ENCODE results near the gene TMIGD1. TPM values are rescaled to one million over a fixed set of nuclear protein-coding genes. Genes with fewer than 3 reads are reported as not detected.

TMIGD1 gene
- total RNA-seq, 1 donor from 2014 or later, result not detected

DNA sequence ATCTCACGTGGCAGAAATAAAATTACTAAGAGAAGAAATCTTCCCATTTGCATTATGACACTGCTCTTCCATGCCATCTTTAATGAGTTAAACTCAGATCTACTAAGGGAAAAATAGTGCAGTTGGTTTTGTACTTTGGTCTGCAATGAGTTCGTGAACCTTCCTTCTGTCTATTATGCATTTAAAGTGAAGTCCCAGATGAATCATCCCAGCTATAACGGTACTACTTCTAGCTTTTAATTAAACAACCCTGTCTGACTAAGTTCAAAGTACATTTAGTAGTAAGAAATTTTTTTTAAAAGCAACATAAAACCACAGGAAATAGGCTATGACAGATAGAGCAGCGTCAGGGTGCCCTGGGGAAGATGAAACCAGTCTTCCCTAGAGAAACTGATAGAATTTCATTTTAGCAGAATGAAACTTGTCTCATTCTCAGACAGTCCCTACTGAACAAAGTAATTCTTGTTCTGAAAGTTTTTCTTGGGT is 1.8 kb downstream of the TMIGD1 start:
- DNase-seq (ENCODE audit: low spot score), result no peak
- peak; percentile 39 for ATAC-seq

DNA sequence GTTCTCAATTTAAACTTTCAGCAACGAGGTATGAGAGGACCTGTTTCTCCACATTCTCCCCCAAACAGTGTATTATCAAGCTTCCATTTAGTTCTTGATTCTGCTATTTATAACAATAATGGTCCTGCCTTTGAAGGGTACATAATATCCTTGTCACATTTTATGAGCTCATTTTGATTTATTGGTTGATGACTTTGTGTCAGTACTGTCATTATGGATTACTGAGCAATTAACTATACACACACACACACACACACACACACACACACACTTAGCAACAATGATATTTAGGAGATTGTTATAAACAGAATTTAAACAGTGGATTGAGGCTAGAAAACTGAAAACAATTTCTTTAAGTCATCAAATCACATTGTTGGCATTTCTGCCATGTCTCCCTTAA is 7.0 kb downstream of the TMIGD1 start:
- no peak for DNase-seq (ENCODE audit: low spot score)
- ATAC-seq, result no peak

DNA sequence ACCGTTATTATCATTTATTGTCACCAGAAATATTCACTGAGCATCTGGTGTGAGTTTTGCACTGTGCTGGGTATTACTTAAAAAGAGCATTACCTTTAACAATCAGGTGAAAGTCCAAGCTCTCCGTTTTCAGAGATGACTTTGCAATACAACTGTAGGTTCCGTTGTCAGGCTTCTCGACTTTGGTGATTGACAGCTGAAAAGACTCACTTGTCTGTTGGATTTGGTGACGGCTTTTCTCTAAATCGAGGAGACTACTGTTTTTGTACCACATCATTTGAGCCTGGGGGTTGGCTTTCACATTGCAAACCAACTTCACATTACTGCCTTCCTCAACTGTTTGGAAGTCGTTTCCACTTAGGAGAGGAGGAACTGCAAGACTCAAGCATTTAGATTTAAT is 9.1 kb downstream of the TMIGD1 start:
- ATAC-seq (no peak), DNase-seq (ENCODE audit: low spot score) (no peak)

DNA sequence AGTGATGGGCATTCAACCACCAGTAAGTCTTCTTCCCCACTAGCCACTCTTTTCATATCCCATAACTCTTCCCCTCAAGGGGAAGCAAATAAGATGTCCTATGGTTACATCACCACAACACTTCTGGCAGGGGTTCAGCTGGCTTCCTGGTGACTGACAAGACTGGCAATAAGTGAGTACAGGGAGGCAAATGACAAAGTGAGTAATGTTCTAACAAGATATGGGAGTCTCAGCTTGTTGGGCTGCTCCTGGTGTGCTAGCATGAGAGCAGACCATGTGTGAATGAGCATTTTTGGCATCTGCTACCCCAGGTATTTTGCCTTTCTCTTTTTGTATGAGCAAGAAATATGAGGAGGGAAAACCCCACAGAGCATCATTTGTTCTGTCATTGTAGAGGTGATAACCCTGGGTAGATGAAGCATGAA is 9.9 kb downstream of the TMIGD1 start:
- no peak for DNase-seq (ENCODE audit: low spot score)
- ATAC-seq, result no peak

DNA sequence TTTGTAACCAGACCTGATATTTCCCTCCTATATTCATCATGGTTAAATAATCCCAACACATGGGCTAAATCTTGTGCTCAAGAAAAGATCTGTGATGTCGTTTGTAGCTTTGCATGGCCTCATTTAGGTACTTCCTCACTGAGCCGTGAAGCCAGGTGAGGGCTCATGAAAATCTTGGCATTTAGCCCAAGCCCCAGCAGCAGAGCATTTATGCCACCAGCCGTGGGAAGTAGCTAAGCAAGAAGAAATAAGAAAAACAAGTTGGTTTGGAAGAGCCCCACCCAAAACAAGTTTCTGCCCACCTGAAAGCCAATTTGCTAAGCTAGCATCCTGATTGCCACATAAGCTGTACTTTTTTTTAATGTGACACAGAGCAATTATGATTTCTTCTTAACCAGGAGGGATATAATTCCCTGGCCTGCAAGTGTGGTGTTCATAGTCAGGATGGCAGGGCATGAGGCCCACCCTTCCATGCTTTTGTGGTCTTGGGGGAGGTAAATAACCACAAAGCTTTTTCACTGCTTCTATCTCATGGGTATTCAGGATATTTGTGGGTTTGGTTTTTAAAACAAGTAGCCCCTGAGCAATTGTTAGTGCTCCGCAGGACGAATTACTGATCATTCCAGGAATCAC is 10.5 kb downstream of the TMIGD1 start:
- DNase-seq (ENCODE audit: low spot score), result no peak
- ATAC-seq, result no peak

DNA sequence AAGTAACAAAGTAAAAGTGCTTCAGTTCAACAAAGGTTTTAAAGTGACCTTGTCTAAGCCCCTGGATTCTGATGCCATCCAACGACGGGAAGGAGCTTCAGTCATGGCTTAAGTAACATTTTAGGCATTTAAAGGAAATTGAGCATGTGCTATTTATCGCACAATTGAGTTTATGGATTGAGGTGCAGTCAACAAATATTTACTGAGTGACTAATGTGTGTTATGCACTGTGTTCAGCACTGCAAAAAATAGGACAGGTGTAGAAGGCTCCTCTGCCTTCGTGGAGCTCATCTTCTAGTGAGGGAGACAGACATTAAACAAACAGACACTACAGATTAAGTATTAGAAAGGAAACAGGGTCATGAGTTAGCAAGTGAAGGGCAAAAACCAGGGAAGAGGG is 12.5 kb downstream of the TMIGD1 start:
- no peak for DNase-seq (ENCODE audit: low spot score)
- no peak for ATAC-seq

DNA sequence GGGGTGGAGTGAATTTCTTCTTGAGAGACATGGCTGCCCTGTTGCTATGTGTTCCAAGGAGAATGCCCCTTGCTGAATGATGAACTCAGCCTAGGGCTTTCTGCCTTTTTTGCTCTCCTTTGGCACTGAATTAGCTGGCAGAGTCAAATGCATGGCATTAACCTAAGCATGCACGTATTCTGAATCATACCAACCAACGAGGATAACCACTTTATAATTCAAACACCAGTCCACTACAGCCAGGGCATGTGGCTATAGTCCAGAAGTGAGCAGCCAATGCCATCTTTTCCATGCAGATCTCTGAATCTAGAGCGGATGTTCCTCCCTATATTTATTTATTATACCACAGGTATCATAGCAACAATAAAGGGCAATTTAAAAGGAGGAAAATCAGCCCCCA is 15.7 kb downstream of the TMIGD1 start:
- ATAC-seq, result no peak
- no peak for DNase-seq (ENCODE audit: low spot score)

DNA sequence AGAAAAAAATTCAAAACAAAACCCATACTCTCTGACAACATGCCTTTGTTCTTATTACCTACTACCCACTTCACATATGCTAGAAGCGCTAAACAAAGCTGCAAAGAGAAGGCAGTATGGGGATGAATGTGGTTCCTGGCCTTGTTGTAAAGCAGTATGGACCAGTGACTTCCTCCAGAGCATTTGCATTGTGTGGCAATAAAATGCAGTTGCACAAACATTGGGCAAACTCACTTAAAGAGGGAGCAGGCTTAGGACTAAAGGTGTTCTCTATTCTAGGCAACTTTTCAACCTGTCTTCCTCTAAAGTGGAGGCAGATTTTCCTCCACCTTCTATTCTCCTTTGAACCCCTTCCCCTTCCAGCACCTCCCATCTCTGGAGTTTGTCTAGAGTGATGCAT is 17.1 kb downstream of the TMIGD1 start:
- no peak for ATAC-seq
- DNase-seq (ENCODE audit: low spot score), result no peak

DNA sequence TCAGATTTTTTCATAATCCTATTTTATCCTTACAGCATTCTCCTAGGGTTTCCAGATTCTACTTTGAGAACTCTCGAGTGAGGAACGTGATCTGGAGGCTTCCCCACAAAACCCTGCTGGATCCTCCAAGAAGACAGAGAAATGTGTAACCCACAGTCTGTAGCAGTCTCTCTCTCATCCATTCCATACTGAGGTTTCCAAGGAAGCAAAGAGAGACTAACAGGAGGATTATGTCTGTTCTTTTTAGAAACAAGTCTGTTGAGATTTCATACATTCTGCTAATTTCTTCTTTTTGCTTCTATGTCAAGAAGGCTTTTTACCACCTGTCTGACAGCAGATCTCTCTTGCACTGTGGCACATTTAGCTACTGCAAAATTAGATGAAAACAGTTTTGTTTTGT is 18.8 kb downstream of the TMIGD1 start:
- no peak for DNase-seq (ENCODE audit: low spot score)
- ATAC-seq, result no peak

DNA sequence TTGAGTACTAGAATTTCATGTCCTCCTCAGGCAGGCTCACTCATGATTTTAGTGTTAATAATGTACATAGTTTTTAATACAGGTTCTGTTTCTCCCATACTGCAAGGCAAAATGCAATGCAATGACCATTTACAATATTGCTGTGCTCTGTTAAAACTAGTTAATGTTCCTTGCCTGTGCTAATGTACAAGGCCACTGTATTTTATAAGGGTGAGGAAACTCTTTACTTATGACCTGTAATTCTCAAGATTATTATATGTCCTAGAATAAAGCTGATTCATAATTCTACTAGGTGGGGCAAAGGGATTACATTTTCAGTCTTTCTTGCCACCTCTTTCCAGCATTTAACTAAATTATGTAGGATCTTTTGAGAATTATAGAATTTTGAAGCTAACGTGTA is 19.4 kb downstream of the TMIGD1 start:
- no peak for ATAC-seq
- DNase-seq (ENCODE audit: low spot score), result no peak

DNA sequence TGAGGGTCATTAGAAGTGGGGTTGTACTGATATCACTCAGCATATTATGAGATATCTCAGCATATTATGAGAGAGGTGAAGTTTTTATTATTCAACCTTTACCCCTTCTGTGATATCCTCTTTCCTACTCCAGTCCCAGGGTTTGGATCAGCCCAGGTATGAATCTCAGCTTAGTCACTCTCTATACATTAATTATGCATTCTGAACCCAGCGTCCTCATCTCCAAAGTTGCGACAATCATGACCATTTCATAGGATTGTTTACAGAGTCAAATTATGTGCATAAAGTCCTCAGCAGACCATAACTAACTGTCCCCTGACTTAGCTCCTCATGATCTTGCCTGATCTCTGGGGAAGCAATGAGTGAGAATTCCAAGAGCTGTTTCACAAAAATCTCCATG is 21.6 kb downstream of the TMIGD1 start:
- no peak for DNase-seq (ENCODE audit: low spot score)
- no peak for ATAC-seq

DNA sequence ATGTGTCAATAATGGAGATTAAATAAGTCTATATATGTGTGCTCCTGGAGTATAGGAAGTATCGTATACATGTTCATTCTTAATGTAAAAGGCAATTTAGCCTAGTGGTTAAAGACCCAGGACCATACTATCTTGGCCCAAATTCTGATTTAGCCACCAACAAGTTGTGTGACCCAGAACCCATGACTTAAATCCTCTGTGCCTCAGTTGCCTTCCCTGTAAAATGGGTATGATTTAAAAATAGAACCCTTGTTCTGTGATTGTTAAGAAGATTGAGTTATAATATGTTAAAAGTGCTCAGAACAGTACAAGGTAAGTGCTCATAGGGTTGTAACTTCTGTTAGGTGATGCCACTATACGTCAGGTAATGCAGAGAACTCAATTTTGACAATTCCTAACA is 23.3 kb downstream of the TMIGD1 start:
- ATAC-seq, result no peak
- no peak for DNase-seq (ENCODE audit: low spot score)

DNA sequence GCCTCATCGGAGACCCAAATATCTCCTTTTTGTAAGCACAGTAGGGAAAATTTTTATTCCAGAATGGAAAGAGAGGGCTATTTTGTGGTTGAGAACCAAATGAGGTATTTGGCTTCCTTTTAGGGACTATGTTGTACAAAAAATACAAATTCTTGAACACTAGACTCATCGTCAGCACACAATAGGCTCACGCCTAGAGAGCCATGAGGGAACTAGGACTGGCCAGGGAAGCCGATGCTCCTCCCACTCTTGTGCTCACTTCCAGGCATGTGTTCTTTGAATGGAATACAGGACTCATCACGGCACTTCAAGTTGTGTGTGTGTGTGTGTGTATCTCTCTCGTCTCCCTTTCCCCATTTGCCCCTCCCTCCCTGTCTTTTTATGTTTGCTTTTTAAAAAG is 24.3 kb downstream of the TMIGD1 start:
- ATAC-seq (no peak), DNase-seq (ENCODE audit: low spot score) (no peak)

DNA sequence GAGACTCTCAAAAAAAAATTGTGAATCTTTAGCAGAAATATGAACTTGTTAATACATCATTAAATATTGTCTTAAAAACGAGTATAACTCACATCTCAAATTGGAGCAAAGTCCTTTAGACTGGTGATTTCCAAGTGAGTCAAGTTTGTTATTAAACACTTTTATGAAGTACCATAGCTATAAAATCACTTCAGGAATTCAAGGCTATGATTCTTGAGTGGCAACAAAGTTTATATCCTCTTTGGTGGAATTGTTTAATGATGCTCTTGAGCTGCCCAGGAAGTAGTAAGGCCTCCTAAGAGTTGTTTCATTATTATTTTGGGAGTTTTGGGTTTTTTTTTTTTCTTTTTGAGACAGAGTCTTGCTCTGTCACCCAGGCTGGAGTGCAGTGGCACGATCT is 25.5 kb downstream of the TMIGD1 start:
- ATAC-seq, result no peak
- DNase-seq (ENCODE audit: low spot score), result no peak

DNA sequence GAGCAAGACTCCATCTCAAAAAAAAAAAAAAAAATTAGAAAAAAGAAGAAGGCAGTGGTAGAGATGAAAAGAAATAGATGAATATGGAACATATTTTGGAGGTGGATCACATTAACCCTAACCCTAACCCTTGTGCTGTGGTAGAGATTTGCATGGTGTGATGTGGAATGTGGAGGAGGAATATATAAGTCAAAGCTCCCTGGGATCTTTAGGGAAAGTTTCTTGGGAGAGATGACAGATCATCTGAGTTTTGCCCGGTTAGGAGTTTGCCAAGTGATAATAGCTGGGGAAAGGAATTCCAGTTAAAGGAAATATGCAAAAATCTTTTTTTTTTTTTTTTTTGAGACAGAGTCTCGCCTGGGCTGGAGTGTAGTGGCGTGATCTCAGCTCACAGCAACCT is 29.1 kb downstream of the TMIGD1 start:
- DNase-seq (ENCODE audit: low spot score) (no peak), ATAC-seq (no peak)

DNA sequence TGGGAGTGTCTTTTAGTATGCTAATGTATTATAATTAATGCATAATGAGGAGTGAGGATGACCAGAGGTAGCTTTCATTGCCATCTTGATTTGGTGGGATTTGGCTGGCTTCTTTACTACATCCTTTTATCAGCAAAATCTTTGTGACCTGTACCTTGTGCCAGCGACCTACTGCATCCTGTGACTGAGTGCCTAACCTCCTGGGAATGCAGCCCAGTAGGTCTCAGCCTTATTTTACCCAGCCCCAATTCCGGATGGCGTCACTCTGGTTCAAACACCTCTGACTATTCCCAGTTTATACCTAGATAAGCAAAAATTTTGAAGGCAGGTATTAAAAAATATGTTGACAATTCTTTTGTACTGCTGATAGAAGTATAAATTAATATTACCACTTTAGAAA is 31.6 kb downstream of the TMIGD1 start:
- peak; percentile 31 for ATAC-seq
- DNase-seq (ENCODE audit: low spot score), result no peak

DNA sequence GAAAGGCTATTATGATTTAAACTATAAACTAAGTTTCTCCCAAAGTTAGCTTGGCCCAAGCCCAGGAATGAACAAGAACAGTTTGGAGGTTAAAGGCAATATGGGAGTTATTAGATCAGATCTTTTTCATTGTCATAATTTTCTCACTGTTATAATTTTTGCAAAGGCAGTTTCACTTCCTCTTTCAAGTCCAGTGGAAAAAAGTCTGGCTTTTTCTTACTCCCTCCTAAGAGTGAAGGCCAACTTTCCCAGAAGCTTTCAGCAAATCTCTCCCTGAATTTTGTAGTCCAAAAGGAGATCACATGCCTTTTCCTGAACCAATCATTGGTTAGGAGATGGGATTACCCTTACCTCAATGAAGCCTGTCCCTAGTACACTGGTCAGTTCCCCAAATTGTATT is 33.0 kb downstream of the TMIGD1 start:
- DNase-seq (ENCODE audit: low spot score) (no peak), ATAC-seq (no peak)

DNA sequence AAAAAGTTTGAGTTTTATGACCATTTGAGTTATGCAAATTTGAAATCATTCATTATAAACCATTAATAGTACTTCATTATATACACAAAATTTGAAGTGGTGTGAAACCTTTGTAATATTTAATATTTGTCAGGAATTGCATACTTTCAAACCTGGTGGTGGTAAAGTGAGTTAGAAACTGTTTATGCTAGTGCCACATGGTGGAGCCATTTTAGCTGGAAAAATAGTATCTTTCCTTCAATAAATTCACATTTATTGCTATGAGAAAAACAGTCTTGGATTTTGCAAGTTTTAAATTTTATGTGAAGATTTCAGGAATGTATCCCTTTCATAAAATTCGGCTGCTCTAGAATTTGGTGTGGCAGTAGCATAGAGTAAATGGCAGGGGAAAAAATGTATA is 34.9 kb downstream of the TMIGD1 start:
- DNase-seq (ENCODE audit: low spot score) (no peak), ATAC-seq (no peak)

DNA sequence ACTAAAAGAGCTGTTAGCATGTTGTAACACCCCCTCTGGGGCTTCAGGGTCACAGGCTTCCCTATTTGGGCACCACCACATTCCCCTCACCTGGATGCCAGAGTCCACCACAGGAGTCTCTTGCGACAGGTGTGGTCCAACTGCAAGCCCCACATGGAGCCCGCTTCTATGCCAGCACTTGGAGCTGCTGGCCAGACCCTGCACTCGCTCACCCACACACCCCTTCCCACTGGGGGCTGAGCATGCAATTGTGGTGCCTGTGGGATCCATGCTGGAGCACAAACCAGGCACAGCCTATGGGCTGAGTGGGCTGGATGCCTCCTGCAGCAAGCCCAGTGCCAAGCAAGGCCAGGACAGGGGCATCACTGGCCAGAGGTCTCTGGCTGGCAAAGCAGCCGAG is 36.1 kb downstream of the TMIGD1 start:
- DNase-seq (ENCODE audit: low spot score) (no peak), ATAC-seq (no peak)

DNA sequence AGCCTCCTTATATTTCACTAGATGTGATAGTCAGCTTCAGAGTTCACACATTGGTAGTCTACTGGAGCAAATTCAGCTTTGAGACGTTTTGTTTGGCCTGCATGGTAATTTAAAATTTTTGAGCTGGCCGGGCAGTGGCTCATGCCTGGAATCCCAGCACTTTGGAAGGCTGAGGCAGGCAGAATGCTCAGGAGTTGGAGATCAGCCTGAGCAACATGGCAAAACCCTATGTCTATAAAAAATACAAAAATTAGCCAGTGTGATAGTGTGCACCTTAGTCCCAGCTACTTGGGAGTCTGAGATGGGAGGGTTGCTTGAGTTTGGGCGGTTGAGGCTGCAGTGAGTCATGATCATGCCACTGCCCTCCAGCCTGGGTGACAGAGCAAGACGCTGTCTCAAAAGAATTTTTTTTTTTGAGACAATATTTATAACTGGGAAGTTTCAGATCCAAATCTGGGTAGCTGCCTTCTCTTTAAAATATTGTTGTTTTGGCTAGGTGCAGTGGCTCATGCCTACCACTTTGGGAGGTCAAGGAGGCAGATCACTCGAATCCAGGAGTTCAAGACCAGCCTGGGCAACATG is 37.3 kb downstream of the TMIGD1 start:
- ATAC-seq (no peak), DNase-seq (ENCODE audit: low spot score) (no peak)

DNA sequence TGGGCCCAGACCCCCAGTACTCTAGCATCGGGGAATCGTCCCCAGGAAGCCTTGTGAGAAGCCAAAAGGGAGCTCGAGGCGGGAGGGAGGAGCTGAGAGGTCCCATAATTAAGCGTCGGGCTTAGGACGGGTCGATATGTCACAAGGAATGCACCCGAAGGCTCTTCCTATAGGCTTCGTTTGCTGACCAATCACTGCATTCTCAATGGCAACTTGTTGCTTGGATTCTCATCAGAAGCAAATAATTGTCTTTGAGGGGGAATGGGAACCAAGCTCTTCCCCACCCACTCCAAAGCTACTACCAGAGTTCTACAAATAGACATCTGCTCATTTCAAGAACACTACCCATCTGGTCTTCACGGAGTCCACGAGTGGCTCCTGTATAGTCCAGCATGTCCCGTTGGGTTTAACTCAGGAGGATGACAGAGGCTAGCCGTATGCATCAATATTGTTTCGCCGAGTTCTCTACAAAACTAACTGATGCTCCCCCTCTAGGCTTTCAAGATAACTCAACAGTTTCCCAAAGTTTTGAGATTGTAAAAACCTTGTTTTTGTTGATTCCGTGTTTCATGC is 41.5 kb downstream of the TMIGD1 start:
- ATAC-seq (peak; percentile 11), DNase-seq (ENCODE audit: low spot score) (no peak)

DNA sequence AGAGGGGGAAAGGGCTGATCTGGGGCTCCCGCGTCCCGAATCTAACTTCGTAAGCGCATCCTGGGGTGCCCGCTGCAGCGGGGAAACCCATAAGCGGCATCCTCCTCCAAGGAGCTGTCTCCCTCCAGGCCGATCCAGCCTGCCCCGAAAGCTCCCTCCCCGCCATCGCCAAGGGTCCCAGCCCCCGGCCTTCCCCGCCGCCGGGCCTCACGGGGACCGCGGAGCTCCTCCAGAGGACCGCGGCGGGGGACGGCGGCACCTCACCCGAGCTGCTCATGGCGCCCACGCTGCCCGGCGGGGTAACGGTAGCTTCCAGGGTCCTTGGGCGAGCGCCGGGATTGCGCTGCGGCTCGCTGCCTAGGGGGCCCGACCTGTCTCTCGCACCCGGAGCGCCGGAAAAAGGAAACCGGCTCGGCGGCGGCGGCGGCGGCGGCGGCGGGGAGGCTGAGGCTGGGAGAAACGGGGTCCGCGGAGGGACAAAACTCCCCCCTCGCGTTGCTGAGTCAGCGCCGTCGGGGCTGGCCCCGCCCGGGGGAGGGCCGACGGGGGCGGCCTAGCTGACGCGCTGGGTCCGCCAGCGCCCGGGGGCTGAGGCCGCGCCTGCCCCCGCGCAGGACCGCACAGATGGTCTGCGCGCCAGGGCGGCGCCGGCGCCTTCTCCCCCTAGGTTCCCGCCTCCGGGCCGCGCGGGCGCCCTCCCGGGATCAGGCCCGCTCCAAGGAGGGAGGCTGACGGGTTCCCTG is 42.1 kb downstream of the TMIGD1 start, which contains the start of gene BLMH:
TSS of gene BLMH (minus strand) at position 402 of the 743 bp plus-strand sequence. CDS start at position 277, 125 bp downstream.
- DNase-seq (ENCODE audit: low spot score) (peak; percentile 78), ATAC-seq (peak; percentile 93)

All from left lobe of liver (tissue), 2 donors.